PC-9 (cell line): ENCODE data around the gene PTPRD.

Experiments used
- EZH2 ChIP-seq: fragments of 200-600 bp; sonication (generic); IDR thresholded peaks from 2 replicates; pipeline ENCODE4 v1.8.0; 2017; ENCODE audit warnings: antibody characterized with exemption, low read depth
- TF ChIP-seq, protein P1 (sequence below): fragments of 200-600 bp; sonication (generic); conservative IDR thresholded peaks from 2 replicates; pipeline ENCODE4 v1.6.1; 2017; ENCODE audit warnings: mixed run types, antibody characterized with exemption, mild to moderate bottlenecking, moderate library complexity

DNA sequence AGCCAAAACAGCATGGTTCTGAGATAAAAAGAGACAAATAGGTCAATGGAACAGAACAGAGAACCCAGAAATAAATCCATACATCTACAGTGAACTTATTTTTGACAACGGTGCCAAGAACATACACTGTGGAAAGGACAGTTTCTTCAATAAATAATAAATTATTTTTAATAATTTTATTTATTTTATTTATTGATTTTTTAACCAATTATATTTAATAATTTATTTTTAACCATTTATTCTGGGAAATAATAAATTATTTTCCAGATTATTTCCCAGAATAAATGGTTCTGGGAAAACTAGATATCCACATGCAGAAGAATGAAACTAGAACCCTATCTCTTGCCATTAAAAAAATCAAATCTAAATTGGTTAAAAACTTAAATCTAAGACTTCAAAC is 1669.4 kb downstream of the PTPRD start:
- TF ChIP-seq, protein P1, sequence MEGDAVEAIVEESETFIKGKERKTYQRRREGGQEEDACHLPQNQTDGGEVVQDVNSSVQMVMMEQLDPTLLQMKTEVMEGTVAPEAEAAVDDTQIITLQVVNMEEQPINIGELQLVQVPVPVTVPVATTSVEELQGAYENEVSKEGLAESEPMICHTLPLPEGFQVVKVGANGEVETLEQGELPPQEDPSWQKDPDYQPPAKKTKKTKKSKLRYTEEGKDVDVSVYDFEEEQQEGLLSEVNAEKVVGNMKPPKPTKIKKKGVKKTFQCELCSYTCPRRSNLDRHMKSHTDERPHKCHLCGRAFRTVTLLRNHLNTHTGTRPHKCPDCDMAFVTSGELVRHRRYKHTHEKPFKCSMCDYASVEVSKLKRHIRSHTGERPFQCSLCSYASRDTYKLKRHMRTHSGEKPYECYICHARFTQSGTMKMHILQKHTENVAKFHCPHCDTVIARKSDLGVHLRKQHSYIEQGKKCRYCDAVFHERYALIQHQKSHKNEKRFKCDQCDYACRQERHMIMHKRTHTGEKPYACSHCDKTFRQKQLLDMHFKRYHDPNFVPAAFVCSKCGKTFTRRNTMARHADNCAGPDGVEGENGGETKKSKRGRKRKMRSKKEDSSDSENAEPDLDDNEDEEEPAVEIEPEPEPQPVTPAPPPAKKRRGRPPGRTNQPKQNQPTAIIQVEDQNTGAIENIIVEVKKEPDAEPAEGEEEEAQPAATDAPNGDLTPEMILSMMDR: no peak
- TF ChIP-seq EZH2: no peak
